AG04450 (cell line): Measurements from ENCODE around the gene SGTA. TPM values are rescaled to one million over a fixed set of nuclear protein-coding genes. Genes with fewer than 3 reads are reported as not detected.

Experiments
- CTCF ChIA-PET: fragments of 300-600, 350-600 bp; formaldehyde crosslinking; extraction: SDS; loops from one replicate; lab custom pipeline; 2022; ENCODE audit warnings: antibody characterized with exemption, inconsistent platforms; lab: Charles Lee
- POLR2A ChIA-PET: fragments of 350-600 bp; formaldehyde crosslinking; extraction: SDS; loops from one replicate; lab custom pipeline; 2021; ENCODE audit warnings: antibody characterized with exemption, inconsistent platforms; lab: Yijun Ruan, JAX
- DNase-seq: peaks from one replicate; pipeline ENCODE4 v3.0.0-alpha.2; 2011; ENCODE audit warnings: low read depth, low spot score
- H3K27ac ChIP-seq: one replicate; pipeline ENCODE4 v1.5.1; 2012; ENCODE audit warnings: low read depth, low read length, control low read depth
- H3K27me3 ChIP-seq: one replicate; pipeline ENCODE4 v1.6.0; 2012; ENCODE audit warnings: low read length; ENCODE audit not compliant: control insufficient read depth, insufficient read depth
- H3K4me3 ChIP-seq: 2 replicates; pipeline ENCODE4 v1.5.1; 2011; ENCODE audit warnings: mild to moderate bottlenecking, low read depth, low read length, control low read depth
- H3K9me3 ChIP-seq: 2 replicates; pipeline ENCODE4 v1.5.1; 2012; ENCODE audit warnings: low read length; ENCODE audit not compliant: control insufficient read depth, insufficient read depth
- polyA plus RNA-seq: library from polyadenylated mRNA; depleted of rRNA; stranded (reverse); fragments of >200 nt; gene quantifications from 2 replicates; pipeline ENCODE4 v1.2.3, GENCODE V29; 2011
- TF ChIP-seq, protein P1 (sequence below): IDR thresholded peaks from 2 replicates; pipeline ENCODE4 v1.5.1; 2011; ENCODE audit warnings: low read depth, low read length, control low read depth, inconsistent platforms

Gene SGTA
- polyA plus RNA-seq, 1 experiment, result 44.0 TPM

DNA sequence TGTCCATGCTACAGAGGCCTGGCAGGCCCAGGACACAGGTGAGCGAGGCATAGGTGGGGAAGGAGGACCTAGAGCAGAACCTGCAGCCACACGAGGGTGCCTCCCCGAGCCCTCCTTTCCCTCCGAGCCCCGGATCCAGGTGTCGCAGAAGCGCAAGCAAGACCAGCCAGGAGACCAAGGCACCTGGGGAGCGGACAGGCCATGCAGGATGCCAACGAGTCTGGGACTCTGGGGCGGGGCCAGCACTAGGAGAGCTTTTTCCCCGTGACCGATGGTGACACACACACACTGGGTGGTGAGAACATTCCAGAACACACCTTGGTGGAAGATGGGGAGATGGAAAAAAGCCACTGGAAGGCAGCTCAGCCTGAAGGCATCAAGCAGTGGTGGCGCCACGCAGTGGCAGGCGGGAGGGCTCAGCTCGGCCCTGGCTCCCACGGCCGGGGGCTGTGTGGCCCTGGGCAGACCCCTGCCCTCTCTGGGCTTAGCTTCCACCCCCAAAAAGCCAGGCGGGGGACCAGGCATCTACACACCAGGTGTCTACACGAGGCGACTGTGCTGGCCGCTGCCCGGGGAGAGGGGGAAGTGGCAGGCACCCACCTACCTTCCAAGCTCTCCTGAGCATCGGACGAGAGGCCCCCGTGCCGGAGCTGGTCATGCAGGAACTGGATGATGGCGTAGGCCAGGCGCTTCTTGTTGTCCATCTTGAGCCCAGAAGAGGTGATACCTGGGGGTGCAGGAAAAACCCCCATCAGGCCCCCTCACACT, 14.5 kb downstream of the SGTA start:
- TF ChIP-seq, protein P1, sequence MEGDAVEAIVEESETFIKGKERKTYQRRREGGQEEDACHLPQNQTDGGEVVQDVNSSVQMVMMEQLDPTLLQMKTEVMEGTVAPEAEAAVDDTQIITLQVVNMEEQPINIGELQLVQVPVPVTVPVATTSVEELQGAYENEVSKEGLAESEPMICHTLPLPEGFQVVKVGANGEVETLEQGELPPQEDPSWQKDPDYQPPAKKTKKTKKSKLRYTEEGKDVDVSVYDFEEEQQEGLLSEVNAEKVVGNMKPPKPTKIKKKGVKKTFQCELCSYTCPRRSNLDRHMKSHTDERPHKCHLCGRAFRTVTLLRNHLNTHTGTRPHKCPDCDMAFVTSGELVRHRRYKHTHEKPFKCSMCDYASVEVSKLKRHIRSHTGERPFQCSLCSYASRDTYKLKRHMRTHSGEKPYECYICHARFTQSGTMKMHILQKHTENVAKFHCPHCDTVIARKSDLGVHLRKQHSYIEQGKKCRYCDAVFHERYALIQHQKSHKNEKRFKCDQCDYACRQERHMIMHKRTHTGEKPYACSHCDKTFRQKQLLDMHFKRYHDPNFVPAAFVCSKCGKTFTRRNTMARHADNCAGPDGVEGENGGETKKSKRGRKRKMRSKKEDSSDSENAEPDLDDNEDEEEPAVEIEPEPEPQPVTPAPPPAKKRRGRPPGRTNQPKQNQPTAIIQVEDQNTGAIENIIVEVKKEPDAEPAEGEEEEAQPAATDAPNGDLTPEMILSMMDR, result no peak

DNA sequence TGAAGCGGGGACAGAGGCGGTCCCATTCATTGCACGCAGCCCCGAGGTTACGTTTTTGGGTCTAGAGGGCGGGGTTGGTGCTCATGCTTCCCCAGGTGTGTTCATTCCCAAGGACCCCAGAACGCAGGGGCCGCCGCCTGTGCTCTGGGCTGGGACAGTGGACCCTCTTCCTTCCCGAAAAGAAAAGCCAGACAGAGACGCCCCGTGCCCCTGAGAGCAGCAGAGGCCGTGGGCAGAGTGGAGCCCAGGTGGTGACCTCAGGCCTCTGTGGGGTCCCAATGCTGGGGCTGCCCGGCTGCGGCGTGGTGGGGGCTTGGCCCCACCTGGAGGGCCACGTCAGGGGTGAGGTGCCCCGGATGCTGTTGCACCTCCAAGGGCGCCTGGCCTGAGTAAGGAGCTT, 15.4 kb downstream of the SGTA start:
- ChIA-PET POLR2A (no interaction called here), CTCF (no interaction called here)
- TF ChIP-seq, protein P1, result no peak
- no peak overlapping the region for H3K4me3 ChIP-seq
- H3K9me3 ChIP-seq, result no peaks in the 10 kb centered on the region; the same call in 1 of the 2 replicates
- DNase-seq, result no peak
- no peaks in the 10 kb centered on the region for H3K27me3 ChIP-seq
- no peak overlapping the region for H3K27ac ChIP-seq

More for the DNA sequence above, 14.5 kb downstream of the SGTA start:
- Histone ChIP-seq H3K27me3 (no peaks in the 10 kb centered on the region), H3K4me3 (no peak overlapping the region), H3K9me3 (no peaks in the 10 kb centered on the region; the same call in 1 of the 2 replicates), H3K27ac (no peak overlapping the region)
- CTCF ChIA-PET, result no interaction called here
- POLR2A ChIA-PET, result interaction anchor here (0.6 kb wide), 1 partner anchor 106 kb away, joined by 3 read pairs; no protein-coding TSS in a partner anchor
- DNase-seq, result no peak

DNA sequence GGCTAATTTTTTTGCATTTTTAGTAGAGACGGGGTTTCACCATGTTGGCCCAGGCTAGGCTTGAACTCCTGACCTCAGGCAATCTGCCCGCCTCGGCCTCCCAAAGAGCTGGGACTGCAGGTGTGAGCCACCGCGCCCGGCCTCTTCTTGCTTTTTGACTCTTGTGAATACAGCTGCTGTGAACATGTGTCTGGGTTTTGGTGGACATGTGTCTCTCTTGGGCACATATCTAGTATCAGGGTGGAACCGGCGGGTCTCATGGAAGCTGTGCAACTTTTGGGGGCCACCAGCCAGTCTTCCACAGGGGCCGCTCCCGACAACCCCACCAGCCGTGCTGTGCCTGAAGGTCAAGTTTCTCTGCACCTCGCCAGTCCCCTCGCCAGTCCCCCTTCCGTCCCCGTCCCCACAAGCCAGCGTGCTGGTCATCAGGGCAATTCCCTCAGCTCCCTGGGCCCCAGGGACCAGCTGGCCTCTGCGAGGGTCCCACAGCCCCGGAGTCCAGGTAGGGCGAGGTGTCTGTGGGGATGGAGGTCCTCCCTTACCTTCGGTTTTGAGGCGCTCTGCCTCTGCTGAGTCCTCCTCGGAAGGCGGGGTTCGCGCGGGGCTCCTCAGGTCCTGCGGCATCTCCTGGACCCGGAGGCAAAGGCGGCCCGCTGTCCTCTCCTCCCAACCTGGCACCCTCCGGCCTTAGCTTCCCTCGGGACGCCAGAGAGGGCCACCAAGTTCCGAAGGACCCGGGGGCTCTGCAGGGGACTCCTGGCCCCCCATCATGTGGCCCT, 16.3 kb downstream of the SGTA start:
- Histone ChIP-seq H3K27ac (no peak overlapping the region), H3K27me3 (no peaks in the 10 kb centered on the region), H3K9me3 (no peaks in the 10 kb centered on the region; the same call in 1 of the 2 replicates), H3K4me3 (no peak overlapping the region)
- TF ChIP-seq, protein P1, result no peak
- no peak for DNase-seq
- POLR2A ChIA-PET, result no interaction called here
- CTCF ChIA-PET, result no interaction called here

DNA sequence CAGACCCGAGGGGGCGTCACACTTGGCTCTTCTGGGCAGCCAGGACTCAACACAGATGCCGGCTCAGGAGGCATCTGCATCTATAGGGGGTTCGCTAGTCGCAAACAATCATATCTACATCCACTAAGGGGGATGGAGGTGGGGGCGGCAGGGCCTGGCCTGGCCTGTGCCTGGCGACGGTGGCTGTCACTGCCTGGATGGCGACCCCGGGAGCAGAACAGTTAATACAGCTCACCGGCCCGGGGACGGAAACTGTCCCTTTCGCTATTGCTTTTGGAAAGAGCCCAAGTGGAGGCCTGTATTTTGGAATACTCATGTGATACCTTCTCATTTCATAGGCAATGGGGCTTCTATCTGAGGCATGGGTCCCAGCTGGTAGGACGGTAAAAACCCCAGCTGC, 17.7 kb downstream of the SGTA start:
- no peaks in the 10 kb centered on the region for H3K27me3 ChIP-seq
- no peak overlapping the region for H3K27ac ChIP-seq
- H3K4me3 ChIP-seq, result no peak overlapping the region
- CTCF ChIA-PET, result no interaction called here
- no peaks in the 10 kb centered on the region for H3K9me3 ChIP-seq
- POLR2A ChIA-PET, result no interaction called here
- TF ChIP-seq, protein P1, result no peak
- DNase-seq, result no peak

DNA sequence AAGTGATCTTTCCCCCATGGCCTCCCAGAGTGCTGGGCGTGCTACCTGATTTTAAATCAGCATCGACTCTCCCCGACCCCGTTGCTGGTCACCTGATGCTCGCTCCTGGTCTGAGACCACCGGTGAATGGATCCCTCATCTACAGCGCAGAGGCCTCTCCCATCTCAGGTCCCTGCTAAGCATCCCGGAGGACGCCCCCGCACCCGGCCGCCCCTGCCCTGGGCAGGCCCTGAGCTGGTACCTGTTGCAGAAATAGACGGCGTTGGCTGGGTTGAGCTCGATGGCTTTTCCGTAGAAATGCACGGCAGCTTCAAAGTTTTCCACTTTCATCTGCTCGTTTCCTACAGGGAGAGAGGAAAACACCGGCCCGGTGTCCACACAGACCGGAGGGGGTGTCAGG, 18.1 kb downstream of the SGTA start:
- no peaks in the 10 kb centered on the region for H3K27me3 ChIP-seq
- H3K27ac ChIP-seq, result no peak overlapping the region
- CTCF ChIA-PET, result no interaction called here
- DNase-seq, result no peak
- H3K4me3 ChIP-seq, result no peak overlapping the region
- TF ChIP-seq, protein P1, result no peak
- POLR2A ChIA-PET, result no interaction called here
- no peaks in the 10 kb centered on the region for H3K9me3 ChIP-seq
